ENCODE results near the gene SLAIN1. TPM values are rescaled to one million over a fixed set of nuclear protein-coding genes. Genes with fewer than 3 reads are reported as not detected.

SLAIN1 gene
- total and polyA plus RNA-seq, 2 of the 4 experiments (the other 2 are of a cell fraction) = 0.29 to 0.36 TPM

GRCh38 chr13:77733674-77734073 is 36.2 kb downstream of the SLAIN1 start:
- dilution Hi-C loops (cut with HindIII; ENCODE audit: low sequenced_read_pairs, unreplicated experiment) = no loop called here
- Histone ChIP-seq H3K23ac (ENCODE audit: low read depth, low read length) (no peak overlapping the region), H3K4me2 (ENCODE audit: low read depth, low read length) (no peak overlapping the region), H3K79me1 (ENCODE audit: low read depth in 1 of 2, low read length in 2 of 2) (no peaks in the 10 kb centered on the region), H3K9me1 (ENCODE audit: insufficient read depth, low read length) (no peaks in the 10 kb centered on the region), H3K4me1 (ENCODE audit: control insufficient read depth, insufficient read depth, low read length) (no peaks in the 10 kb centered on the region), H3K56ac (ENCODE audit: extremely low read depth, insufficient read depth, low read length) (no peak overlapping the region), H4K20me1 (ENCODE audit: insufficient read depth, low read length) (no peaks in the 10 kb centered on the region), H3K27me3 (ENCODE audit: control insufficient read depth, insufficient read depth, low read length) (no peaks in the 10 kb centered on the region; the same call in 1 of the 2 replicates), H2BK120ac (ENCODE audit: low read depth, low read length) (no peak overlapping the region), H3K18ac (ENCODE audit: low read depth, low read length) (no peak overlapping the region), H4K8ac (ENCODE audit: low read depth in 2 of 2, low read length in 2 of 2) (no peak overlapping the region), H3K4me3 (ENCODE audit: insufficient read depth, low read depth, low read length) (no peak overlapping the region), H3K4ac (ENCODE audit: low read depth, low read length) (no peak overlapping the region), H3K36me3 (ENCODE audit: control insufficient read depth, insufficient read depth, low read length) (no peaks in the 10 kb centered on the region), H2BK15ac (ENCODE audit: low read depth, low read length) (no peak overlapping the region), H3K9me3 (ENCODE audit: control insufficient read depth, insufficient read depth, low read length) (no peaks in the 10 kb centered on the region), H3K14ac (replicated peaks; ENCODE audit: low read depth, low read length) (no peak overlapping the region), H3K9ac (ENCODE audit: low read depth, low read length) (no peak overlapping the region), H2AK9ac (replicated peaks; ENCODE audit: low read depth, low read length, poor library complexity) (no peak overlapping the region), H4K91ac (ENCODE audit: insufficient read depth, low read depth, low read length) (no peak overlapping the region), H2BK5ac (ENCODE audit: low read depth, low read length, poor library complexity, severe bottlenecking) (no peak overlapping the region), H2AK5ac (ENCODE audit: low read depth, low read length) (no peak overlapping the region), H2BK20ac (ENCODE audit: low read depth, low read length) (no peak overlapping the region), H4K5ac (ENCODE audit: low read depth, low read length) (no peak overlapping the region), H3K27ac (ENCODE audit: insufficient read depth, low read length) (no peak overlapping the region), H2AFZ (replicated peaks; ENCODE audit: low read length, poor library complexity) (no peak overlapping the region)
- TF ChIP-seq RCOR1 (IDR thresholded peaks at IDR 0.05; ENCODE audit: insufficient replicate concordance, low read length) = no peak
- TF ChIP-seq MAZ (IDR thresholded peaks at IDR 0.05; ENCODE audit: borderline replicate concordance, low read depth, low read length) = no peak
- no peak for TF ChIP-seq CHD1 (IDR thresholded peaks at IDR 0.05; ENCODE audit: low read depth, low read length)
- TF ChIP-seq MAFK (IDR thresholded peaks at IDR 0.05; ENCODE audit: low read depth, low read length) = no peak
- no peak for TF ChIP-seq BHLHE40 (IDR thresholded peaks at IDR 0.05; ENCODE audit: low read depth, low read length)
- TF ChIP-seq MXI1 (IDR thresholded peaks at IDR 0.05; ENCODE audit: borderline replicate concordance, low read depth, low read length) = no peak
- TF ChIP-seq SMC3 (IDR thresholded peaks at IDR 0.05; ENCODE audit: low read depth, low read length) = no peak
- no peak for TF ChIP-seq NFE2L2 (IDR thresholded peaks at IDR 0.05; ENCODE audit: low read depth, low read length)
- TF ChIP-seq RAD21 (IDR thresholded peaks at IDR 0.05; ENCODE audit: low read length) = no peak
- no peak for TF ChIP-seq FOS (IDR thresholded peaks at IDR 0.05; ENCODE audit: low read depth, low read length)
- TF ChIP-seq USF2 (IDR thresholded peaks at IDR 0.05; ENCODE audit: low read depth, low read length) = no peak
- TF ChIP-seq RFX5 (IDR thresholded peaks at IDR 0.05; ENCODE audit: low read depth, low read length) = no peak
- no peak for TF ChIP-seq CEBPB (IDR thresholded peaks at IDR 0.05; ENCODE audit: low read depth, low read length)
- DNase-seq (no peak), ATAC-seq (ENCODE audit: low read depth) (no peak)
- in situ Hi-C loops (cut with MboI; ENCODE audit: low sequenced_read_pairs) = no loop called here
- BruUV-seq (replicated peaks) = no TSS peak
- intact Hi-C loops (cut with micrococcal nuclease) = no loop called here
- POLR2A ChIA-PET (ENCODE audit: unreplicated experiment) = no interaction called here
- CTCF ChIA-PET = no interaction called here
- no CpG with 5 or more reads among the region's 1 CpG for WGBS, 2 experiments (ENCODE audit: extremely low coverage in 2 of 2, insufficient read length in 1 of 2)
